Fibroblast of peridontal ligament (primary cell): ENCODE data around the gene GH1.
A peak's percentile ranks its signal among the peaks of the same experiment; 100 is the strongest.
"Not testable (repeated sequence)": the region's sequence is repeated elsewhere in the genome, so short reads cannot be mapped to it uniquely, and the experiment has no call there.

Experiments used
- DNase-seq: peaks from one replicate; pipeline ENCODE4 v3.0.0-alpha.2; 2010; ENCODE audit errors: extremely low read depth

The GH1 gene

GRCh38 chr17:63896524-63897354 is 21.9 kb downstream of the GH1 start, which contains the start of gene CSH1:
CSH1 (minus strand) TSS chr17:63896574; CDS start chr17:63896511, 63 bp downstream.
- DNase-seq, result not testable (repeated sequence)

- not testable (repeated sequence) for DNase-seq
These were observed 23.8 kb downstream of the GH1 start for GRCh38 chr17:63894821-63895220.

- DNase-seq, result not testable (repeated sequence)
These were observed 24.6 kb downstream of the GH1 start for GRCh38 chr17:63894021-63894420.

- not testable (repeated sequence) for DNase-seq
These were observed 26.2 kb downstream of the GH1 start for GRCh38 chr17:63892316-63893037.

- peak; percentile 23 for DNase-seq
These were observed 29.4 kb downstream of the GH1 start for GRCh38 chr17:63889026-63889848.

- not testable (repeated sequence) for DNase-seq
These were observed 33.5 kb downstream of the GH1 start for GRCh38 chr17:63885119-63885518.

GRCh38 chr17:63882626-63883126 is 36.0 kb downstream of the GH1 start:
- not testable (repeated sequence) for DNase-seq

GRCh38 chr17:63881935-63882601 is 36.6 kb downstream of the GH1 start, which contains the start of gene GH2:
GH2 (minus strand) TSS chr17:63881944; CDS start chr17:63881801, 143 bp downstream.
- peak; percentile 13 for DNase-seq

- DNase-seq, result not testable (repeated sequence)
These were observed 37.3 kb downstream of the GH1 start for GRCh38 chr17:63881337-63881736.

- no peak for DNase-seq
These were observed 37.9 kb downstream of the GH1 start for GRCh38 chr17:63880706-63881105.

- DNase-seq, result not testable (repeated sequence)
These were observed 40.2 kb downstream of the GH1 start for GRCh38 chr17:63878413-63878812.

- not testable (repeated sequence) for DNase-seq
These were observed 43.9 kb downstream of the GH1 start for GRCh38 chr17:63874693-63875092.

- DNase-seq, result not testable (repeated sequence)
These were observed 44.5 kb downstream of the GH1 start for GRCh38 chr17:63874061-63874626.

GRCh38 chr17:63873577-63873976 is 45.1 kb downstream of the GH1 start, which contains the start of gene CSH2:
CSH2 (minus strand) TSS chr17:63873677; CDS start chr17:63873614, 63 bp downstream.
- DNase-seq, result not testable (repeated sequence)

GRCh38 chr17:63871646-63872365 is 46.8 kb downstream of the GH1 start:
- not testable (repeated sequence) for DNase-seq

- peak; percentile 24 for DNase-seq
These were observed 48.4 kb downstream of the GH1 start for GRCh38 chr17:63870292-63870665.

GRCh38 chr17:63869491-63870291 is 48.9 kb downstream of the GH1 start:
- DNase-seq, result not testable (repeated sequence)
